ENCODE results near the gene RABL6.
"Not testable (repeated sequence)": the region's sequence is repeated elsewhere in the genome, so short reads cannot be mapped to it uniquely, and the experiment has no call there.

The RABL6 gene

GRCh38 chr9:136807281-136808074 lies at the start of gene RABL6:
Gene RABL6, plus strand, starts transcription at chr9:136807948. Its CDS starts 249 bp downstream, at chr9:136808197.
- DNase-seq (ENCODE audit: low spot score): peak; percentile 77

- DNase-seq (ENCODE audit: low spot score): no peak
Measured at GRCh38 chr9:136759001-136759400, 48.7 kb upstream of the RABL6 start.

GRCh38 chr9:136759436-136760325 lies 48.1 kb upstream of the RABL6 start:
- DNase-seq (ENCODE audit: low spot score): no peak

- no peak for DNase-seq (ENCODE audit: low spot score)
Measured at GRCh38 chr9:136760424-136760823, 47.3 kb upstream of the RABL6 start.

GRCh38 chr9:136760834-136761544 lies 46.8 kb upstream of the RABL6 start:
- DNase-seq (ENCODE audit: low spot score): not testable (repeated sequence)

- no peak for DNase-seq (ENCODE audit: low spot score)
Measured at GRCh38 chr9:136761545-136761981, 46.2 kb upstream of the RABL6 start.

GRCh38 chr9:136762221-136762691 lies 45.5 kb upstream of the RABL6 start:
- no peak for DNase-seq (ENCODE audit: low spot score)

- peak; percentile 15 for DNase-seq (ENCODE audit: low spot score)
Measured at GRCh38 chr9:136762915-136763648, 44.7 kb upstream of the RABL6 start.

- DNase-seq (ENCODE audit: low spot score): no peak
Measured at GRCh38 chr9:136763649-136764035, 44.1 kb upstream of the RABL6 start.

GRCh38 chr9:136764301-136764891 lies 43.4 kb upstream of the RABL6 start, which contains the start of gene LCN15:
Gene LCN15, minus strand, starts transcription at chr9:136764518. Its CDS starts 30 bp downstream, at chr9:136764488.
- DNase-seq (ENCODE audit: low spot score): no peak

- DNase-seq (ENCODE audit: low spot score): no peak
Measured at GRCh38 chr9:136765041-136765440, 42.7 kb upstream of the RABL6 start.

- not testable (repeated sequence) for DNase-seq (ENCODE audit: low spot score)
Measured at GRCh38 chr9:136765745-136766409, 41.9 kb upstream of the RABL6 start.

GRCh38 chr9:136766410-136767120 lies 41.2 kb upstream of the RABL6 start:
- not testable (repeated sequence) for DNase-seq (ENCODE audit: low spot score)

GRCh38 chr9:136769710-136770191 lies 38.0 kb upstream of the RABL6 start:
- DNase-seq (ENCODE audit: low spot score): no peak

GRCh38 chr9:136771907-136772415 lies 35.8 kb upstream of the RABL6 start:
- DNase-seq (ENCODE audit: low spot score): no peak

GRCh38 chr9:136773386-136774044 lies 34.2 kb upstream of the RABL6 start:
- no peak for DNase-seq (ENCODE audit: low spot score)

- DNase-seq (ENCODE audit: low spot score): no peak
Measured at GRCh38 chr9:136774416-136775045, 33.2 kb upstream of the RABL6 start.

GRCh38 chr9:136775191-136775590 lies 32.6 kb upstream of the RABL6 start:
- DNase-seq (ENCODE audit: low spot score): no peak
